ENCODE results near the gene HAUS2. TPM values are rescaled to one million over a fixed set of nuclear protein-coding genes. Genes with fewer than 3 reads are reported as not detected.
"Not testable (repeated sequence)": the region's sequence is repeated elsewhere in the genome, so short reads cannot be mapped to it uniquely, and the experiment has no call there.

Gene HAUS2
- total and polyA plus RNA-seq, 2 donors from 2014 or later = 6.6 to 17.4 TPM

GRCh38 chr15:42595626-42596240 is 47.1 kb downstream of the HAUS2 start:
- H3K27me3 ChIP-seq (ENCODE audit: control insufficient read depth, insufficient read depth, low read length) = no peaks in the 10 kb centered on the region
- intact Hi-C loops (cut with DNase I) = no loop called here
- H3K36me3 ChIP-seq (ENCODE audit: control insufficient read depth in 2 of 3, insufficient read depth in 3 of 3, low read length in 3 of 3) = no peaks in the 10 kb centered on the region
- TF ChIP-seq CTCF (IDR thresholded peaks at IDR 0.05; ENCODE audit: borderline replicate concordance, extremely low read depth, insufficient read depth) = no peak
- peak in 2 of 5 donors; percentile 21 to 85 for DNase-seq
- H3K27ac ChIP-seq (ENCODE audit: low read depth in 2 of 2, low read length in 2 of 2) = no peak overlapping the region
- no peak overlapping the region for H3K9ac ChIP-seq (ENCODE audit: low read length in 3 of 3)
- no peaks in the 10 kb centered on the region for H3K4me1 ChIP-seq (ENCODE audit: control insufficient read depth in 2 of 3, insufficient read depth in 2 of 3, low read depth in 1 of 3, low read length in 3 of 3)
- H3K4me3 ChIP-seq (ENCODE audit: low read length in 3 of 3) = no peak overlapping the region
- no peak for FAIRE-seq
- no peaks in the 10 kb centered on the region for H3K9me3 ChIP-seq (ENCODE audit: control insufficient read depth in 2 of 3, insufficient read depth in 1 of 3, low read length in 3 of 3)

DNA sequence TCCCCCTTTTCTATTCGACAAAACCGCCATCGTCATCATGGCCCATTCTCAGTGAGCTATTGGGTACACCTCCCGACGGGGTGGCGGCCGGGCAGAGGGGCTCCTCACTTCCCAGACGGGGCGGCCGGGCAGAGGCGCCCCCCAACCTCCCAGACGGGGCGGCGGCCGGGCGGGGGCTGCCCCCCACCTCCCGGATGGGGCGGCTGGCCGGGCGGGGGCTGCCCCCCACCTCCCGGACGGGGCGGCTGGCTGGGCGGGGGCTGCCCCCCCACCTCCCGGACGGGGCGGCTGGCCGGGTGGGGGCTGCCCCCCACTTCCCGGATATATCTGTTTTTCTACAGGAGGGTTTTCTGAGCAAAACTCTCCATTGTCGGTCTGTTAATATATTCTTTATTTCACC is 52.7 kb downstream of the HAUS2 start:
- H3K4me3 ChIP-seq (ENCODE audit: low read length in 3 of 3); intact Hi-C loops (cut with DNase I); H3K9ac ChIP-seq (ENCODE audit: low read length in 3 of 3); H3K27me3 ChIP-seq (ENCODE audit: control insufficient read depth, insufficient read depth, low read length); FAIRE-seq; H3K27ac ChIP-seq (ENCODE audit: low read depth in 2 of 2, low read length in 2 of 2); H3K4me1 ChIP-seq (ENCODE audit: control insufficient read depth in 2 of 3, insufficient read depth in 2 of 3, low read depth in 1 of 3, low read length in 3 of 3); H3K36me3 ChIP-seq (ENCODE audit: control insufficient read depth in 2 of 3, insufficient read depth in 3 of 3, low read length in 3 of 3); H3K9me3 ChIP-seq (ENCODE audit: control insufficient read depth in 2 of 3, insufficient read depth in 1 of 3, low read length in 3 of 3); DNase-seq: not testable (repeated sequence)

DNA sequence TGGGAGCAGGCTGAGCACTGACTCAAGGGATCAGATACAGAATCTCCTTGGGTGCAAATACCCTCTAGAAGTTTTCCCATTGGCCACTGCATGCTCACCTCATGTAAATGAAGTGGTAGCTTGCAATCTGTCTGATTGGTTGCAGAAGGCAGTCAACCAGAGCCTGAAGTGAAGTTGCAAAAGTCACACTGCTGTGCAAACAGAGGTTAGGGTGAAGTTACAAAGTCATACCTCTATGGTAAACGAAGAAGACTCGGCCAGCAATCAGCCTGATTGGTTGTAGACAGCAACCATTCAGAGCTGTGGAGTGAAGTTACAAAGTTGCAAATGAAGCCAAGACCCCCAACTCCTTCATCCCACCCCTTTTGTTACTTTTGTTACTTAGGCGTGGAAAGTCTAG is 53.9 kb downstream of the HAUS2 start:
- intact Hi-C loops (cut with DNase I) = no loop called here

GRCh38 chr15:42603978-42604377 is 55.3 kb downstream of the HAUS2 start:
- TF ChIP-seq CTCF (IDR thresholded peaks at IDR 0.05; ENCODE audit: borderline replicate concordance, extremely low read depth, insufficient read depth) = no peak
- FAIRE-seq = no peak

More for the DNA sequence above, 53.9 kb downstream of the HAUS2 start:
- no peak for FAIRE-seq
- Histone ChIP-seq H3K27ac (ENCODE audit: low read depth in 2 of 2, low read length in 2 of 2) (no peak overlapping the region), H3K9ac (ENCODE audit: low read length in 3 of 3) (no peak overlapping the region), H3K4me3 (ENCODE audit: low read length in 3 of 3) (no peak overlapping the region), H3K4me1 (ENCODE audit: control insufficient read depth in 2 of 3, insufficient read depth in 2 of 3, low read depth in 1 of 3, low read length in 3 of 3) (peaks cover 0 to 2% (median 0%) of the 10 kb centered on the region in 3 donors), H3K36me3 (ENCODE audit: control insufficient read depth in 2 of 3, insufficient read depth in 3 of 3, low read length in 3 of 3) (no peaks in the 10 kb centered on the region), H3K9me3 (ENCODE audit: control insufficient read depth in 2 of 3, insufficient read depth in 1 of 3, low read length in 3 of 3) (no peaks in the 10 kb centered on the region), H3K27me3 (ENCODE audit: control insufficient read depth, insufficient read depth, low read length) (no peaks in the 10 kb centered on the region)
- TF ChIP-seq CTCF (IDR thresholded peaks at IDR 0.05; ENCODE audit: borderline replicate concordance, extremely low read depth, insufficient read depth) = no peak
- DNase-seq = no peak

More at GRCh38 chr15:42603978-42604377, 55.3 kb downstream of the HAUS2 start:
- peaks cover 0 to 6% (median 0%) of the 10 kb centered on the region in 3 donors for H3K4me1 ChIP-seq (ENCODE audit: control insufficient read depth in 2 of 3, insufficient read depth in 2 of 3, low read depth in 1 of 3, low read length in 3 of 3)
- no peak for DNase-seq
- H3K36me3 ChIP-seq (ENCODE audit: control insufficient read depth in 2 of 3, insufficient read depth in 3 of 3, low read length in 3 of 3) = no peaks in the 10 kb centered on the region
- no peaks in the 10 kb centered on the region for H3K9me3 ChIP-seq (ENCODE audit: control insufficient read depth in 2 of 3, insufficient read depth in 1 of 3, low read length in 3 of 3)
- no peak overlapping the region for H3K9ac ChIP-seq (ENCODE audit: low read length in 3 of 3)
- no peak overlapping the region for H3K4me3 ChIP-seq (ENCODE audit: low read length in 3 of 3)
- intact Hi-C loops (cut with DNase I) = no loop called here
- H3K27ac ChIP-seq (ENCODE audit: low read depth in 2 of 2, low read length in 2 of 2) = no peak overlapping the region
- no peaks in the 10 kb centered on the region for H3K27me3 ChIP-seq (ENCODE audit: control insufficient read depth, insufficient read depth, low read length)

Data from kidney (tissue), 14 donors.